T-helper 17 cell (primary cell): ENCODE results near the gene IQSEC1. TPM values are rescaled to one million over a fixed set of nuclear protein-coding genes. Genes with fewer than 3 reads are reported as not detected.
A peak's percentile ranks its signal among the peaks of the same experiment; 100 is the strongest.

ENCODE experiments used
- ATAC-seq: fragments of 150-1000 bp; cut with Tn5 transposase; 2 replicates; pipeline ENCODE4 v1.10.0; 2021; ENCODE audit warnings: mild to moderate bottlenecking, moderate library complexity
- DNase-seq, 3 donors: peaks; one replicate each; pipeline versions ENCODE4 v3.0.0 to v3.0.0-alpha.2; 2020 to 2021
- H3K9me3 ChIP-seq: one replicate; pipeline ENCODE4 v1.7.0; 2013; ENCODE audit warnings: low read length, mild to moderate bottlenecking; ENCODE audit not compliant: control insufficient read depth, poor library complexity, severe bottlenecking
- H3K27ac Mint-ChIP-seq: one replicate; pipeline ENCODE4 v1.8.0; 2022; ENCODE audit warnings: mild to moderate bottlenecking, moderate library complexity, mixed read lengths
- H3K27me3 Mint-ChIP-seq: one replicate; pipeline ENCODE4 v1.8.0; 2022; ENCODE audit warnings: mixed read lengths
- H3K36me3 Mint-ChIP-seq: one replicate; pipeline ENCODE4 v1.8.0; 2022; ENCODE audit warnings: low read depth, mixed read lengths
- H3K4me1 Mint-ChIP-seq: one replicate; pipeline ENCODE4 v1.8.0; 2022; ENCODE audit warnings: mild to moderate bottlenecking, mixed read lengths
- H3K4me3 Mint-ChIP-seq: one replicate; pipeline ENCODE4 v1.8.0; 2022; ENCODE audit warnings: mild to moderate bottlenecking, moderate library complexity, mixed read lengths
- total RNA-seq, 4 donors: library from RNA in 2 of 4; stranded (reverse) in 2 of 4; gene quantifications; one replicate each; pipeline ENCODE4 v1.2.3 and lab custom pipeline; 2022 to 2026

IQSEC1 gene
- total RNA-seq, 2 donors from 2014 or later, result 114 to 128 TPM

DNA sequence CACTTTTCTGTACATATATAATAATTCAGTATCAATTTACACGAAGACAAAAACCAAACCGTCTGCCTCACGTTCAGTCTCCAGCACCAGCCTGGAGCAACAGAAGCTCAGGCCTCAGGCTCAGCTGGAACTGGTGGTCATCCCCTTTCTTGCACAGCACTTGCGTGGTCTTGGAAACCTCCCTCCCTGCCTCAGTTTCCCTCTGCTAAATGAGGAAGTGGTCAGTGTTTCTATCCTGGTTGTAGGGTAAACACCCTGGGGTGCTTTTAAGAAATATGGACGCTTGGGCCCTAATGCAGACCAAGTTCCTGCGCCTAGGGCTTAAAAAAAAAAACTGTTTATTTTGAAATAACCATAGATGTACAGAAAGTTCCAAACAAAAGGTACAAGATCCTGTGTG, 21.6 kb downstream of the IQSEC1 start:
- no peak overlapping the region for H3K27ac Mint-ChIP-seq
- H3K36me3 Mint-ChIP-seq, result peaks cover 2% of the 10 kb centered on the region
- H3K9me3 ChIP-seq, result no peaks in the 10 kb centered on the region
- peaks cover 6% of the 10 kb centered on the region for H3K27me3 Mint-ChIP-seq
- peaks cover 17% of the 10 kb centered on the region for H3K4me1 Mint-ChIP-seq
- no peak for ATAC-seq
- no peak overlapping the region for H3K4me3 Mint-ChIP-seq
- no peak for DNase-seq

DNA sequence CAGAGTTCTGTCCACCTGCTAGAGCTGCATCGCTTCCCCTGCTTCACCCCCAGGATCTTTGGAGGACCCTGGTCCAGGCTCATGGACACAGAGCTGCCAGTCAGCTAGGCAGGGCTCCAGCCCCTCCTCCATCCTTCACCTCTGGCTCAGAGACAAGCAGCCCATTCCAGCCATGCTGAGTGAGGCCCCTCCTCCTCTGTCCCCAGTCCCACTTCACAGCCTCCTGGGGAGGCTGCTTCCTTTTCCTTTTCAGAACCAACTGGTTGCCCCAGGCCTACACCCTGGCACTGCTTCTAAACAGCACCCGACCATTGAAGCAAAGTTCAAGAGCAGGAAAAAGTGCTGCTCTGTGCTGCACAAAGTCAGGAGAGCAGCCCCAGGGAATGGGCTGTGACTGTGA, 22.2 kb downstream of the IQSEC1 start:
- Mint-ChIP-seq H3K4me1 (peaks cover 18% of the 10 kb centered on the region), H3K27ac (no peak overlapping the region), H3K4me3 (no peak overlapping the region), H3K36me3 (peaks cover 2% of the 10 kb centered on the region), H3K27me3 (peaks cover 6% of the 10 kb centered on the region)
- no peaks in the 10 kb centered on the region for H3K9me3 ChIP-seq
- DNase-seq (no peak), ATAC-seq (no peak)

DNA sequence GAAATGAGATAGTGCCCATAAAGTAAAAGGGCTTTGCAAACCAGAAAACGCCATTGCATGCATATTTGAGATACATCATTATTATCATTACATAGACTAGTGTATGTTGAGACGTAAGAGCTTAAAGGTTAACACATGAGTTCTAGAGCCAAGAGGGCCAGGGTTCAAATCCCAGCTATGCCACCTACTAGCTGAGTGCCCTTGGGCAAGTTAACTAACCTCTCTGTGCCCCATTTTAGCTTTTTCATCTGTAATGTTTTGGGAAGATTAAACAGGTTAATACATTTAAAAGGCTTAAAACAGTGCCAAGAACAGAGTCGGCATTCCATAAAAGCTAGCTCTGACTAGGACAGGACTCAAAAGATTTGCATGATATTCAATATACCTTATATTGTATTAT, 22.8 kb downstream of the IQSEC1 start:
- H3K36me3 Mint-ChIP-seq, result peaks cover 2% of the 10 kb centered on the region
- no peak overlapping the region for H3K27ac Mint-ChIP-seq
- ATAC-seq, result no peak
- DNase-seq, result no peak
- no peak overlapping the region for H3K4me3 Mint-ChIP-seq
- peaks cover 6% of the 10 kb centered on the region for H3K27me3 Mint-ChIP-seq
- H3K4me1 Mint-ChIP-seq, result peaks cover 20% of the 10 kb centered on the region
- no peaks in the 10 kb centered on the region for H3K9me3 ChIP-seq

DNA sequence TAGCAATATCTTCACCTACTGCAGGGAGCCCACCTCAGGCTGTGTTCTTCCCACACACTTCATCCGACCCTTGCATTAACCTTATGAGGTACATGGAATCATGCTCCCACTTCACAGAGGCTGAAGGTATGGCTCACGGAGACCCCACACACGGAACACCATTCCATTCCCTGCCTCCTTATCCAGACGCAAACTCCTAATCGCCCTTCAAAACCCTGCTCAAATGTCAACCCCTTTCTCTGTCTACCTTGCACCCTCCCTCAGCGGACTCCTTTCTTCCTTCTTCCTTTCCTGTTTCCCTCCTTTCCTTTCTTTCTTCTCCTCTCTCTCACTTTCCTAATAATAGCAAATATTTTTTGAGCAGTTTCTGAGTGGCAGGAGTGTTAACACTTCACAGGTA, 23.8 kb downstream of the IQSEC1 start:
- Mint-ChIP-seq H3K4me1 (peaks cover 20% of the 10 kb centered on the region), H3K27ac (peak overlapping the region; percentile 62)
- ATAC-seq, result no peak

DNA sequence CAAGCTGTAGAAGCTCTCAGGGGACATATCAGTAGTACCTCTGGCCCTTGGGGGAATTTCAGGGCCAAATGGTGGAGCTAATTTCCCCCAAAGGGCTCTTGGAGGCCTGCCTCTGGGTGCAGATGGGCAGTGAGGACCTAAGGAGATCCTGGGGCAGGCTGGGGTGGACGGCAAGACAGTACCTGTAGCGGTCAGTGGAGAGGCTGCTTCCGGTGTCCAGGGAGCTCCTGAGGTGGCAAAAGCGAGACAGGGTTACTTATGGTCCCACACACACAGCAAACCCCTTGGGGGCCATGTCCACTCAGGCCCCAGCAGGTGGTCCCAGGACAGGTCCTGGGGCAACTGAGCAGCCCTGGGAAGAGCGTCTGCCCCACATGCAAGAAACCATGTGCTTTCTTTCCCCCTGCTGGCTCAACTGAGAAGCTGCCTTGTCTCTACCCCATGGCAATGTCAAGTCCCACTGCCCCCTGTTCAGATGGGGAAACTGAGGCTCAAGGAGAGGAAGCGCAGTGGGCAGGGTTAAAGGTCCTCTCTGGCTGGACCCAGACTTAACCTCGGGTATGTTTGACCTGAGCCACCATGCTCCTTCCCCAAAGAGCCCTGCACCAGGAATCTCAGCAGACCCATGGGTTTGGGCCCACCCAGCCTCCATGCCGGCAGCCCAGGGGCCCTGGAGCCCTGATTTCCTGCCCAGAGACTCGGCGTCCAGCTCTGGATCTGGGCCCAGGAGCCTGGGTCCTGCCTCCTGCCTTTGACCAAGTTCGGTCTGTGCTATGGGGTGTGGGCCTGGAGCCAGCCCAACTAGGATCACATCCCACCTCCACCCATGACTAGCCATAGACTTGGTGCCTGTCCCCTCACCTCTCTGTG, 25.7 kb downstream of the IQSEC1 start:
- H3K9me3 ChIP-seq, result no peaks in the 10 kb centered on the region
- ATAC-seq, result no peak
- Mint-ChIP-seq H3K4me1 (peaks cover 17% of the 10 kb centered on the region), H3K4me3 (no peak overlapping the region), H3K27me3 (no peaks in the 10 kb centered on the region), H3K36me3 (no peaks in the 10 kb centered on the region), H3K27ac (peak overlapping the region; percentile 62)
- DNase-seq, result no peak

More for the DNA sequence above, 23.8 kb downstream of the IQSEC1 start:
- H3K27me3 Mint-ChIP-seq, result peaks cover 6% of the 10 kb centered on the region
- H3K9me3 ChIP-seq, result no peaks in the 10 kb centered on the region
- peaks cover 2% of the 10 kb centered on the region for H3K36me3 Mint-ChIP-seq
- no peak overlapping the region for H3K4me3 Mint-ChIP-seq
- no peak for DNase-seq

DNA sequence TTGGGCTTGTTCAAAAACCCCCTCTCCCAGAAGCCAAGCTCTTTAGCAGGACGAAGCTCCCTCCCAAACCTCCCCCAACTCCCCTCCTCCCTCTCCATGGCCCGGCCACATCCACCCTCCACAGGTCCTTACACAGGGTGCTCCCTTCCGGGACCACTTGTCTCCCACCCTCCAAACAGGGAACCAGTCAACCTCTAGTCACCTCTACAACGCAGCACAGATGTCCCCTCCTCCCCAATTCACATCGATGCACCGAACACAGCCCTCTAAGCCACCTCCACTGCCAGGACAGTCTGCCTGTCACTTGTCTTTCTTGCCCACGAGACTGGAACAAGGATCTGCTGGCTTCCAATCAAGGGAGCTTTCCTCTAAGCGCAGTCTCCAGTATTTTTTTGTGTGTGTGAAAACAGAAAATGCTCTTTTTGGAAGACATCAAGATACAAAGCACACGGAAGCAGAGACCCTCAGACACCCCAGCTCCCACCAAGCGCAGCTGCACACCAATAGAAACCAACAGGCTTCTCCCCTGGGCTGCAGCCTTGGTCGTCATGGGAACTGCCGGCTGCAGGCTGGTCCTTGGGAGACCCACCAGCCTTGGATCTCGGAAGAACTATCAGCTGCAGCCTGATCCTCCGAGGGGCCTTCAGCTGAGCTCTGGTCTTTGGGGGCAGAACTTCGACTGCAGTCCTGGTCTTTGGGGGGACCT, 26.5 kb downstream of the IQSEC1 start:
- Mint-ChIP-seq H3K36me3 (no peaks in the 10 kb centered on the region), H3K27me3 (no peaks in the 10 kb centered on the region), H3K27ac (peak overlapping the region; percentile 62), H3K4me1 (peaks cover 14% of the 10 kb centered on the region), H3K4me3 (no peak overlapping the region)
- no peaks in the 10 kb centered on the region for H3K9me3 ChIP-seq
- ATAC-seq (peak; percentile 24), DNase-seq (no peak)

DNA sequence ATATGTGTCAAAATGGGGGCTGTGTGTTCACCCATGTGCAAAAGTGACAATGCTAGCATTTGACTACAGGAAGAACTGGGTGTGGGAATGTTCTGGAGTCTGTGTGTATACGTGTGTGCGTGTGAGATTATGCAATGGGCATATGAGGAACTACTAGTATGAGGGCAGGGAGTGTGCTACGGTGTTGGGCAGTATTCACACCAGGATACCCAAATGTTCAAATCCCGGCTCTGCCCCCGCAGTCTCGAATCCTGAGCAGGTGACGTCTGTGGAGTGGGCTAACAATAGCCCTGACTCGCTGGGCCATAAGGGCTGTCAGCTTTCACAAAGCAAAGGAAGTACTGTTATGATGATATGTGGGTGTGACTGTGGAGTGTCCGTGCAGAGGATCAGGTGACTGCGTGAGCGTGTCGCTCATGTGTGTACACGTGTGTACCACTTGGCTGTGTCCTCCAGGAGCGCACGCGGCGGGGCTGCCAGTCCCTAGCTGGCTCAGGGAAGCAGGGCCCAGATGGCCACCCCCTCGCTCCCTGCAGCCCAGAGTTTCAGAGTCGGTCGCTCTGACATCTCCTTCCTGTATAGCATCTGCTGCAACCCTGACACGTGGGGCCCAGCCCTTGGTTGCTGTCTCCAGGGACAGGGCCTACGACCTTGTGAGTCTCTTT, 27.2 kb downstream of the IQSEC1 start:
- peak; percentile 66 for ATAC-seq
- Mint-ChIP-seq H3K27ac (peak overlapping the region; percentile 62), H3K4me3 (no peak overlapping the region), H3K27me3 (no peaks in the 10 kb centered on the region), H3K4me1 (peaks cover 8% of the 10 kb centered on the region), H3K36me3 (no peaks in the 10 kb centered on the region)
- no peak for DNase-seq
- no peaks in the 10 kb centered on the region for H3K9me3 ChIP-seq

DNA sequence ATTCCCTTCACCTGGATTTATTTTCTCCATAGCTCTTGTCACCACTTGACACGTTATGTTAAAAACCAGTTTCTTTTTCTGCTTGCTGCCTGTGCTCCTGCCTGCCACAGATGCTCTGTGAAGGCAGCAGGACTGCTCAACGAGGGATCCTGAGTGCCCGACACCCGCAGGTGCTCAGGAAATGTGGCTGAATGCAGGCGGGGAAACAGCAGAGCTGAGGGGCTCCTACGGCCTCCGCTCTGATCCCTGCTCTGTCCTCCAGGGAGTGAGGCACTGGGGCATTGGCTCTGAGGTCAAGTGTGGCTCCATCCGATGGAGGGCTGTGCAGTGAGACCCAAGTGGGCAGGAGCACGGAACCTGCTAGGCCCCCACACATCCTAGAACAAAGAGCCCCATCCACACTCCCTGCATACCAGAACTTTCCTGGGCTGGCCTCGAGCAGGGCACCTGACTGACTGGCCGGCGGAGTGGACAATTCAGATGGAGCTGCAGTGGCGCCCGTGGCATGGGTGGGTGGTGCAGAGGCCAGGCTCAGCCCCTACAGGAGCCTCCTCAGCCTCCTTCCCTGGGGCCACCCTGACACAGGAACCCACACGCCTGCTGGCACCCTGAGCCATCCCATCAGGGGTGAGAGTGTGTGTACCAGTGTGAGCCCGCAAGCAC, 27.9 kb downstream of the IQSEC1 start:
- ATAC-seq, result no peak

DNA sequence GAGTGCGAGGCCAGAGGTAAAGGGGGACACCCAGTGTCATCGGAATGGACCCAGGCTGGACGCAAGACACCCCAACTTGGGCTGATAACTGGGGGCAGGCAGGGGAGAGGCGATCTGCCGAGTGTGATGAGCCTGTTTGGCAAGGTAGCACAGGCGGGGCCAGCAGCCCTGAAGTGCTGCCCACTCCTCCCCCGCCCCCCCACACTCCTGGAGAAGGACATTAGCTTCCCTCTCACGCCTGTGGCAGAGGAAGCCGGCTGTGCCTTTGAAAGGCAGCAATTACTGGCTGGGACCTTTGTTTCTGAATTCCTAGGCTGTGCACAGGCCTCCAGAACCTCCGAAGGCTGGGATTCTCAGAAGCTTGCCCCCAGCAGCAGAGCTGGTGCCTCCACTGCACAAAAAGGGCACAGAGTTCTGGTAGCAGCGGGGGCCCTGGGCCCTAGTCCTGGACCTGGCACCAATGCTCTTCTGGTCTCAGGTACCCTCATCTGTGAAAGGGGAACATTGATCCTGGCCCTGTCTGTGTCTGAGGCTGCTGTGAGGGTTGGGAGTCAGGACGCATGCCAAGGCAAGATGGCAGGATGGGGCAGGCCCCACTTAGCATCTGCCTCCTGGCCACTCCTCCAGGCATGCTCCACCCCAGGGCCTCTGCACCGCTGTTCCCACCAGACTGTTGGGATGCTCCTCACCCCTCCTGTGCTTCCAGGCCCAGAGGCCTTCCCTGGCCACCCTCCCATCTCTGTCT, 28.6 kb downstream of the IQSEC1 start:
- no peak overlapping the region for H3K27ac Mint-ChIP-seq
- H3K4me1 Mint-ChIP-seq, result peaks cover 13% of the 10 kb centered on the region
- DNase-seq (no peak), ATAC-seq (no peak)
- no peak overlapping the region for H3K4me3 Mint-ChIP-seq
- no peaks in the 10 kb centered on the region for H3K36me3 Mint-ChIP-seq
- H3K27me3 Mint-ChIP-seq, result no peaks in the 10 kb centered on the region
- H3K9me3 ChIP-seq, result no peaks in the 10 kb centered on the region

More for the DNA sequence above, 27.9 kb downstream of the IQSEC1 start:
- no peaks in the 10 kb centered on the region for H3K9me3 ChIP-seq
- Mint-ChIP-seq H3K27me3 (no peaks in the 10 kb centered on the region), H3K27ac (no peak overlapping the region), H3K4me1 (peaks cover 9% of the 10 kb centered on the region), H3K36me3 (no peaks in the 10 kb centered on the region), H3K4me3 (no peak overlapping the region)
- no peak for DNase-seq

DNA sequence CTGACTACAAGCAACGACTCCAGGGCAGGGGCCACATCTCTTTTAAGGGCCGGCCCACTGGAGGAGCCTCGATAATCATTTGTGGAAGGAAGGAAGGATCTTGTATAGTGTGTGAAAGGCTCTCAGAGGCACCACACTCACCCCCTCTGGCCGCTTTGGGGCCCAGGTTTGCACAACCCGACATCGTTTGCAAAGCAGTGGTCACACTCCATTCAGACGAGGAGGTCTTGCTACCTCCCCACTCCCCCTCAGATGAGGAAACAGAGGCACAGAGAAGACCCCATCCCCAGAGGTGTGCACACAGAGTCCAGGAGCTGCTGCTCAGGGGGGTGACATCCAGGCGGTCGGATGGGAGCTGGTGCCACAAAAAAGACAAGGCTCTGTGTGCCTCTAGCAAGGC, 29.6 kb downstream of the IQSEC1 start:
- Mint-ChIP-seq H3K36me3 (no peaks in the 10 kb centered on the region), H3K27ac (no peak overlapping the region), H3K27me3 (no peaks in the 10 kb centered on the region), H3K4me1 (peaks cover 10% of the 10 kb centered on the region), H3K4me3 (no peak overlapping the region)
- DNase-seq, result no peak
- no peaks in the 10 kb centered on the region for H3K9me3 ChIP-seq
- ATAC-seq, result no peak

DNA sequence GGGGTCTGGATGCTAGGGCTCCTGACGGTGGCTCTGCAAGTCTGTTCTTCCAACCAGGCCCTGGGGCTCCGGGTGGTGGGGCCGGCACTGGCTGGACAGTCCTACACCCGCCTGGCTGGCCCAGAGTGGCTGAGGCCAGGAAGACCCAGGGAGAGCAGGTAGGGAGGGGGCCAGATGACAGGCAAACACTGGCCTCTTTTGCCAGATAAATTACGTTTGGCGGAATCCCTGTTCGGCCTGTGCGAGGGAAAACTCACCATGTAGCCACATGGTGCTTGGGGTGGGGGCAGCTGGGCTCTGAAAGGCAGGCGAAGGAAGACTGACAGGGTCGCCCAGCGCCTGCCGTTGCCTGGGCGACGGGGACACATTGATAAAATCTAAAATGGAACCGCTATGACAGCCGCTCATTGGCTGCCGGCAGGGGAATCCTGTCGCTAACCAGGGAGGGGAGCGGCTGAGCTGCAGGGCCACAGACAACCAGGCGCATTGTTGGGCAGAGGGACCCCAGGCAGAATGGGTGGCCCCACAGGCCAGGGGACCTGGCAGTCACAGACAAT, 30.4 kb downstream of the IQSEC1 start:
- peaks cover 10% of the 10 kb centered on the region for H3K4me1 Mint-ChIP-seq
- H3K36me3 Mint-ChIP-seq, result no peaks in the 10 kb centered on the region
- H3K27ac Mint-ChIP-seq, result no peak overlapping the region
- no peak overlapping the region for H3K4me3 Mint-ChIP-seq
- DNase-seq, result no peak
- H3K9me3 ChIP-seq, result no peaks in the 10 kb centered on the region
- H3K27me3 Mint-ChIP-seq, result no peaks in the 10 kb centered on the region
- no peak for ATAC-seq

DNA sequence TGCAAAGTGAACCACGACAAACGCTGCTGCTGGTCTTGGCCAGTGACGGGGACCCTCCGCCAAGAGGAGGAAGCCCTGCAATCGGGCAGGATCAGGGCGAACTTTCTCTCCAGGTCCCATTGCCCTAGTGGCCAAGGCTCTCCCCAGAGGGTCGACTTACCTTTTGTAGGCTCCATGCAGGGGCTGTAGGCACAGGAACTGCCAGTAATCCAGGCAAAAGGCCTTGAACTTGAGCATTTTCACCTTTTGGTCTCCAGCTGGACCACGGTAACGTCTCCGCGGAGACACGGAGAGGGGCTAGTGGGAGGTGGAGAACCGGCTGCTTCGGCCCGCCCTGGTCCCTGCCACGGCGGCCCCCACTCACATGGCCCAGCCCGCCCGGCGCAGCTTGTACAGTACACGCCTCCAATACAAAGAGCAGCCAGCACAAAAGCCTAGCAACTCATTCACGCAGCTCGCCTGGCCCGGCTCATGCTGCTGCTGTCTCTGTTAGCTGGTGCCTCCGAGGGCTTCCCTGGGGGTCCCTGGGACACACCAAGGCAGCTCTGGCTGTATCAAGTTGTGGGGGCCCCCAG, 31.0 kb downstream of the IQSEC1 start:
- Mint-ChIP-seq H3K36me3 (no peaks in the 10 kb centered on the region), H3K4me3 (no peak overlapping the region), H3K4me1 (peaks cover 10% of the 10 kb centered on the region), H3K27ac (no peak overlapping the region), H3K27me3 (no peaks in the 10 kb centered on the region)
- H3K9me3 ChIP-seq, result no peaks in the 10 kb centered on the region
- ATAC-seq (no peak), DNase-seq (no peak)
